Measurements from ENCODE around the gene TNRC6B.

DNA sequence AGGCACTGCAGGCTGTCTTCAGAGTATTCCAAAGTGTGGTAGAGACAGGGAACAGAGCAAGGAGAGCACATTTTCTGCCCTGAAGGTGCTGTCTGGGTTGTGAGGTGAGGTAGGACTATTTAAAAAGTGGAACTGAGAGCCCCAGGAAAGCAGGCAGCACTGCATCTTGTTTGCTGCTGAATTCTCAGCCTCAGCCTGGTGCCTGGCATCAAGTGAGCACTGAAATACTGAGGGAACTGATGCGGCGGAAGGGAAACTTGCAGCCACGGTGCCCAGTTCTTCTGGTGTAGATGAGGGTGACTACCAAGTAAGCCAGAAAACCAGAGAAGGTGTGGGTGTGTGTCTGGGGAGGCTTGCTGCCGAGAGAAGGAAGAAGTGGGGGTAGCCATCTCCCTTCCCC, 59.5 kb downstream of the TNRC6B start:
- no peak for TF ChIP-seq EZH2 (IDR thresholded peaks at IDR 0.05; ENCODE audit: low read depth)
- TF ChIP-seq, protein P1, sequence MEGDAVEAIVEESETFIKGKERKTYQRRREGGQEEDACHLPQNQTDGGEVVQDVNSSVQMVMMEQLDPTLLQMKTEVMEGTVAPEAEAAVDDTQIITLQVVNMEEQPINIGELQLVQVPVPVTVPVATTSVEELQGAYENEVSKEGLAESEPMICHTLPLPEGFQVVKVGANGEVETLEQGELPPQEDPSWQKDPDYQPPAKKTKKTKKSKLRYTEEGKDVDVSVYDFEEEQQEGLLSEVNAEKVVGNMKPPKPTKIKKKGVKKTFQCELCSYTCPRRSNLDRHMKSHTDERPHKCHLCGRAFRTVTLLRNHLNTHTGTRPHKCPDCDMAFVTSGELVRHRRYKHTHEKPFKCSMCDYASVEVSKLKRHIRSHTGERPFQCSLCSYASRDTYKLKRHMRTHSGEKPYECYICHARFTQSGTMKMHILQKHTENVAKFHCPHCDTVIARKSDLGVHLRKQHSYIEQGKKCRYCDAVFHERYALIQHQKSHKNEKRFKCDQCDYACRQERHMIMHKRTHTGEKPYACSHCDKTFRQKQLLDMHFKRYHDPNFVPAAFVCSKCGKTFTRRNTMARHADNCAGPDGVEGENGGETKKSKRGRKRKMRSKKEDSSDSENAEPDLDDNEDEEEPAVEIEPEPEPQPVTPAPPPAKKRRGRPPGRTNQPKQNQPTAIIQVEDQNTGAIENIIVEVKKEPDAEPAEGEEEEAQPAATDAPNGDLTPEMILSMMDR (conservative IDR thresholded peaks at IDR 0.05), result no peak

Measured in PC-9 (cell line).